Peyer's patch (tissue), 4 donors: ENCODE measurements around the gene CTNNA1.

Source experiments
- POLR2A ChIP-seq, 2 donors: fragments of 450-650 bp; IDR thresholded peaks; one replicate each; pipeline ENCODE4 v1.5.1; 2017; ENCODE audit warnings: antibody characterized with exemption in 2 of 2, mild to moderate bottlenecking in 2 of 2, moderate library complexity in 2 of 2
- TF ChIP-seq, protein P1 (sequence below), 6 experiments: fragments of 450-650 bp in 4 of 6; fragments of 200-600 bp in 2 of 6; sonication (generic) in 1 of 6; IDR thresholded peaks; one replicate each; pipeline ENCODE4 v1.5.1; 2017 to 2019; ENCODE audit warnings: antibody characterized with exemption in 6 of 6, mild to moderate bottlenecking in 3 of 6, moderate library complexity in 1 of 6

DNA sequence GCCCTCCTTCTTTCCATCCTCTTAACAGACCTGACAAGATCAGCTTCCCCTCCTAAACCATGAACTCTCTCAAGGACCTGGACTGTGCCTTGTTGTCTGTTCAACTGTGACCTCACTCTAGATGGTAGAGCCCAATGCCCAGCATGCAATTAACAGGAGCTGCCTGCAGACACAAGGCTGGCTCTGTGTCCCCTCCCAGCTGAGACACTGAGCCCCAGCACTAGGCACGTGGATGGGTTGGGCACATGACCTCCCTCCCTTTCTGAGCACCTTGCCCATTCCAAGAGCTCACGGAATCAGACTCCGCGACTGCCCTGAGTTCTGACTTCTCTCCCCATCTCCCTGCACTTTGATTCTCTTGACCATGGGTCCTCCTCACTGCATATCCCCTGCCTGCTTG lies 215.4 kb downstream of the CTNNA1 start:
- TF ChIP-seq, protein P1, sequence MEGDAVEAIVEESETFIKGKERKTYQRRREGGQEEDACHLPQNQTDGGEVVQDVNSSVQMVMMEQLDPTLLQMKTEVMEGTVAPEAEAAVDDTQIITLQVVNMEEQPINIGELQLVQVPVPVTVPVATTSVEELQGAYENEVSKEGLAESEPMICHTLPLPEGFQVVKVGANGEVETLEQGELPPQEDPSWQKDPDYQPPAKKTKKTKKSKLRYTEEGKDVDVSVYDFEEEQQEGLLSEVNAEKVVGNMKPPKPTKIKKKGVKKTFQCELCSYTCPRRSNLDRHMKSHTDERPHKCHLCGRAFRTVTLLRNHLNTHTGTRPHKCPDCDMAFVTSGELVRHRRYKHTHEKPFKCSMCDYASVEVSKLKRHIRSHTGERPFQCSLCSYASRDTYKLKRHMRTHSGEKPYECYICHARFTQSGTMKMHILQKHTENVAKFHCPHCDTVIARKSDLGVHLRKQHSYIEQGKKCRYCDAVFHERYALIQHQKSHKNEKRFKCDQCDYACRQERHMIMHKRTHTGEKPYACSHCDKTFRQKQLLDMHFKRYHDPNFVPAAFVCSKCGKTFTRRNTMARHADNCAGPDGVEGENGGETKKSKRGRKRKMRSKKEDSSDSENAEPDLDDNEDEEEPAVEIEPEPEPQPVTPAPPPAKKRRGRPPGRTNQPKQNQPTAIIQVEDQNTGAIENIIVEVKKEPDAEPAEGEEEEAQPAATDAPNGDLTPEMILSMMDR (IDR thresholded peaks at IDR 0.05), result no peak
- no peak for TF ChIP-seq POLR2A (IDR thresholded peaks at IDR 0.05)
